Fibroblast of skin of right quadriceps (primary cell): ENCODE data around the gene SIPA1L3.

Experiments
- DNase-seq: peaks from one replicate; pipeline ENCODE4 v3.0.0-alpha.2; 2013

Gene SIPA1L3

DNA sequence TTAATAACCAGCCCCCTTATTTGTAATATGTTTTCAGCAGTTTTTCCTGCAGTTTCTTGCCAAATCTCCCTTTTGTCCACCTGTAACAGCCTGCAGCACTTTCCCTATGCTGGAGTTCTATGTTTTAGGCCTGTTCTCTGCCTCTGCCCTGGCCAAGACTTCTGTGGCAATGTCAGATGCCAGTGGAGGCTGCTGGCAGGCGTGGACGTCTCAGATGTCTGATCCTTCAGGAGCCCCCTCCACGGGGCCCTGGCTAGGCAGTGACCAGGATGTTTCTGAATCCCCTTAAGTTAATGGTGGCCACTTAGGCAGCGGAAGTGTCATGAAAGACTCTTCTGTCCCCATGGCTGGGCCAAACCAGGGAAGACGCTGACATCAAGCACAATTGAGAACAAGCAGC is 40.8 kb downstream of the SIPA1L3 start:
- no peak for DNase-seq

GRCh38 chr19:37948362-37948761 is 41.4 kb downstream of the SIPA1L3 start:
- no peak for DNase-seq

GRCh38 chr19:37950471-37951175 is 43.6 kb downstream of the SIPA1L3 start:
- DNase-seq: no peak

DNA sequence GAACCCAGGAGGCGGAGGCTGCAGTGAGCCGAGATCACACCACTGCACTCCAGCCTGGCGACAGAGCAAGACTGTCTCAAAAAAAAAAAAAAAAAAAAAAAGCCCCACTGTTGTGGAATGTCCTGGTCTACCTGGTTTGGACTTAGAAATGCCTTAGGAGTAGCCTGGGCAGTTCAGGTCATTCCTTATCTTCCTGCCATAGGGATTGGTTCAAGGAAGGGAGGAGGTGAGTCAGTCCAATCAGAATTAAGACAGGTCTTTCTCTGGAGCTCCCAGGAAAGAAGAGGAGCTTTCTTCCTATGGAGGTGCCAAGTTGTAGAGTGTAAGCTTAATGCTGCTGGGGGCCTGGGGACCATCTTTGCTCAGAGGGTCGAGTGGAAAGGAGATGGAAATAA is 44.8 kb downstream of the SIPA1L3 start:
- DNase-seq: no peak

DNA sequence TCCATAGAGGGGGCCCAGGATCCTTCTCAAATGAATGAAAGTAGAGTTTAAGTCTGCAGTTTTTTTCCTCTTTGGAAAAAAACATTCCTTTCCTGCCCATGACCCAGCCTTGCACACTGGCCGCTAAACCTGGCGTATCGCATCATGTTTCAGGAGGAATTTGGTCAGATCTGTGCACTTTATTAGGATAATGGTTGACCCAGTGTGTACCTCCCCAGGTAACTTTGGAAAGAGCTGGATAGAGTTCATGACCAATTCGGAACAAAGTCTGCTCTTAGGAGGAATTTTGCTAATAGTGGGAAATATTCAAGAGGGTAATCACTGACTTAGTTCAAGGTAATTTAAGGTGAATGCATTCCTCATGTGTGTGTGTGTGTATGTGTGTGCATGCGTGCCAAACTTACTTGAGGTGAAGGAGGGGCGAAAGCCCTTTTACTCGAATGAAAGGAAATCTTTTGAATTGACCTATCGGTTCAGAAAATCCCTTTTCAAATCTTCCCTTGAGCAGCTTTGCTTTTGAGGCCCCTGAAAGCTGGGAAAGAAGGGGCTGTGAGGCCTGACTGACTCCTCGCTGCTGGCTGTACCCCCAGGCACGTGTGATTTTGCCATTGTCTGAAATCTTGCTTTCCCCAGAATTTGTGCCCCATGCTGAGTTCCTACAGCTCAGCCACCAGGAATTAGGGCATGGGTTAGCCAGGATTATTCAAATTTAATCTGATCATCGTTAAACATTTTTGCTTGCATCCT is 46.3 kb downstream of the SIPA1L3 start:
- DNase-seq: peak; percentile 46

GRCh38 chr19:37953918-37954303 is 46.9 kb downstream of the SIPA1L3 start:
- no peak for DNase-seq

GRCh38 chr19:37954421-37954874 is 47.4 kb downstream of the SIPA1L3 start:
- DNase-seq: no peak

GRCh38 chr19:37955986-37956385 is 49.0 kb downstream of the SIPA1L3 start:
- DNase-seq: no peak

DNA sequence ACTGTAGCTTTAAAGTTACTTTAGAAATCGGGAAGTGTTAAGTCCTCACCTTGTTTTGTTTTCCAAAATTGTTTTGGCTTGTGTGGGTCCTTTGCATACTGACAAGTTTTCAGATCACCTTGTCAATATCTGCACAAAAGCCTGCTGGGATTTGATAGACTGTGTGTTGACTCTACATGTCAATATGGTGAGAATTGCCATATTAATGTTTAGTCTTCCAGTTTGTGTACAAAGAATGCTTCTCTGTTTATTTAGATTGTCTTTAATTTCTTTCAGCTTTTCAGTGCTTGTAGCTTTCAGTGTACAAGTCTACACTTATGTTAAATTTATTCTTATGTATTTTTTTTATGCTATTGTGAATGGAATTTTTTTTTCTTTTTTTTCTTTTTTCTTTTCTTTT is 50.2 kb downstream of the SIPA1L3 start:
- DNase-seq: no peak

DNA sequence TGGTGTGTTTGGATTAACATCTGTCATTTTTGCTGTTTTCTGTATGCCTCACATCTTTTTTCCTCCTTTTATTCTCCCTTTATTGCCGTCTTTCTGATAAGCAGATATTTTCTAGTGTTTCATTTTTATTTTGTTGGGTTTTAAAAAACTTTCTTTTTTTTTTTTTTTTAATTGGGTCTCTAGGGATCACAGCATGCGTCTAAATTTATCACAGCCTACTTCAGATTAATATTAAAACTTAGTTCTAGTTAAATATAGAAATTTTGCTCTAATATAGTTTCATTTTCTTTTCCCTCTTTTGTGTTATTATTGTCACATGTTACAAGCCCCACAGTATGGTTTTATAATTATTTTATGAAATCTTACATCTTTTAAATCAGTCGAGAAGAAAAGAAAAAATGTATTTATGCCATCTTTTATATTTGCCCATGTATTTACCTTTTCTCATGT is 52.7 kb downstream of the SIPA1L3 start:
- no peak for DNase-seq

GRCh38 chr19:37961198-37961597 is 54.2 kb downstream of the SIPA1L3 start:
- no peak for DNase-seq

DNA sequence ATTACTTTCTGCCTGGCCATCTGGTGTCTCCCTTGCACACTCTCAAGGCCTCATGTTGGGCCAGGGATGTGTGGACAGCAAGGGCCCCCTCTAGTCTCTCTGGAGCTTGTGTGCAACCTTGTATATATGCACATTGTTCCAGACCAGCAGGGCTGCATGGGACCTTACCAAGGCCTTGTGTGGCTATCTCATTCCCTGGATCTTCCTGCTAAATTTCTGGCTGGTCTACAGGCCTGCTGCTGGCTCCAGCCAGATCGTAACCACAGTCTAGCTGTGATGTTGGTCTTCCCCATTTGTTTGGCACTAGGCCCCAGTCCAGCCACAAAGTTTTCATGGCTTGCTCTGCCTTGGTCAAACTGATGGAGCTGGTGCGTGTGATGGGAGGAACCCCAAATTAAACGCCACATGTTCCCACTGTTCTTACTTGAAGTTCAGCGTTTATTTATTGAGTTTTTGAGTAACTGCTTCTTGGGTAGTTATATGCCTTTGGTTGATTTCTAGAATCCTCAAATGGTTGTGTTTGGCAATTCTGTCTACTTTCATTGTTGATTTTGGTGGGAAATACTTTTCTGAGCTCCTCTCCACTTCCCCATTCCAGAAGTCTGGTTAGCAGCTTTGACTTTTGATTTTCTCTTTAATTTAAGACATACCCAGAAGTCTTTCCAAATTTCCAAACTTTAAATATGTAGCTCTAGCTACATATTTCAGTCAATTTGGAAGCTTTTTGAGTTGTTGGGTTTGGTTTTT is 56.4 kb downstream of the SIPA1L3 start:
- peak; percentile 24 for DNase-seq

- no peak for DNase-seq
Observed at GRCh38 chr19:37964109-37964508, 57.1 kb downstream of the SIPA1L3 start.

- DNase-seq: no peak
Observed at GRCh38 chr19:37966211-37966661, 59.2 kb downstream of the SIPA1L3 start.

DNA sequence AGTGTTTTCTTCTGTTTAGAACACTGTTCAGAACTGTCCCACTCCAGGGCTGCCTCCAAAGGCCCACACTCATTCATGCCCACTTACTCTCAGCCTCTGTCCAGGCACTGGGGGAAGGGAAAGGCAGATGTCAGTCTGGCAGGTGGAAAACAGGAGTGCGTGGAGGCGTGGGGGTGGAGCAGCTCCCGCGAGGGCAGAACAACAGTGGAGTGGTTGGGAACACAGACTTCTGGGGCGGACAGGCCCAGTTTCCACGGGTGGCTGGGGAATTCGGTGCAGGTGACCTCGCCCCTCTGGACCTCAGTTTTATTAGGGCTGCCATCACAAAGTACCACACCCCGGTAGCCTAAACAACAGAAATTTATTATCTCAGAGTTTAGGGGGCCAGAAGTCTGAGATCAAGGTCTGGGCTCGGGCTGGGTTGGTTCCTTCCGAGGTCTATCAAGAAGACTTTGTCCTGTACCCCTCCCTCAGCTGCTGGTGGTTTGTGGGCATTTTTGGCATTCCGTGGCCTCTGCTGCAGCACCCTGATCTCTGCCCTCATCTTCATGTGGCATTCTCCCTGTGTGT is 59.7 kb downstream of the SIPA1L3 start:
- peak; percentile 40 for DNase-seq

GRCh38 chr19:37969695-37970094 is 62.7 kb downstream of the SIPA1L3 start:
- no peak for DNase-seq

DNA sequence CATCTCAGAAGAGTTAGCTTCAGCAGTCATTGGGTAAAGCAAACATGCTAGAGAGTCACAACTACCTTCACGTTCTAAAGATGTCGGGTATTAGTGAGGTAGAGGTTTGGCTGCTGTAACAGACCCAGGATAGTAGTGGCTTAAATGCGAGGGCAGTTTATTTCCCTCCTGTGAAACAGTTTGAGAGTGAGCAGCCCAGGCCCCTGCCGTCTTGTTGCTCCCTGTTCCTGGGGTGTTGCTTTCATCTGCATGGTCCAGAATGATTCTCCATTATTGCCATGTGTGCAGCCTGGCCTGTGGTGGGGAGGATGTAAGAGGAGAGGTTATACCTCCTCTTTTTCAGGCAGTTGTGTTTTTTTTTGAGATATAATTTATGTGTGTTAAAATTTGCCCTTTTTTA is 63.7 kb downstream of the SIPA1L3 start:
- DNase-seq: no peak

DNA sequence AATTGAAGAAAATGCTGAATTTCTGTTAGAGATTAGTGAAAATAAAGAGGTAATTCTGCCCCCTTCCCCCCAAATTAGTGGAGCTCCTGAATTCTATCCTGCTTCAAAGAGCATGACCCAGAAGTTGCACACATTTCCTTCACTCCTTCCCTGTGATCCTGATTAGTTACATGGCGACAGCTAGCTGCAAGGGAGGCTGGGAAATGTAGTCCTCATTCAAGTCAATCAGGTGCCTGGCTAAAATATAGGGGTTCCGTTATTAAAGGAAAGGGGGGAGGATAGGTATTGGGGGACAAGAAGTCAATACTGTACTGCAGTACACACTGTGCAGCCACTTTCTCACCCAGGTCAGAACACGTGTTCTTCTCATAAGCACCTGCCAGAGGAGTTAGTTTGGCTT is 65.8 kb downstream of the SIPA1L3 start:
- no peak for DNase-seq

DNA sequence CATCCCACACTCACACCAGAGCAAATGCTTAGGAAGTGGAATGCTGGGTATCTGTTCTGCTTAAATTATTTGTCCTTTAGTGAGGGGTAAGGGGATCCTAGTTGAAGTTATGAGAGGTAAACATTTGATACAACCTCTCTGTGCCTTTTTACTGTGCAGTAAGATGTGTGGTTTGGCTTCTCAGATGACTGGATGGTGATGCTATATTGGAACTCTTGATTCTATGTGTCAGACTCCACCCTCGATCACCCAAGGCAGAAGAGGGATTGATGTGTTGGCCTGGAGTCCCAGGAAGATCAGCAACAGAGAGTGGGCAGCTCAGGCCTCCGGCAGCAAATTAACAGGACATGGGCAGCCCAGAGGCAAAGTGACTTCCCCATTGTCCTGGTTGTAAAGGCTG is 66.7 kb downstream of the SIPA1L3 start:
- DNase-seq: no peak

DNA sequence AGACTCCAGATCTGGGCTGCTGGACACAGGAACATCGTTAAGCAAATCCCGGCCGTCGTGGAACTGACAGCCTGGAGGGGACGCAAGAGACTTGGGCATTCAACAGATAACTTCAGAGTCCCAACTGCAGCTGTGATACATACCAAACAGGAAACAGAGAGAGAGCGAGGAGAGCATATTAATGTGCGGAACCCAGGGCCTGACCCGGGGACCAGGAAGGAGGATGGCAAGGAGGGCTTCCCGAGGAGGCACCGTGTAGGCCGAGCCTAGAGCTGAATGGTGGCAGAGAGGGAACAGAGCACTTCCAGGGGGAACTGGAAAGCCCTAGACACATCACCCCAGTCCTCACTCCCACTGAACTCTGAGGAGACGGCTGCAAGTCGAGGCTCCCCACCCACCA is 68.1 kb downstream of the SIPA1L3 start:
- DNase-seq: no peak

GRCh38 chr19:37975596-37976515 is 68.8 kb downstream of the SIPA1L3 start:
- DNase-seq: no peak

GRCh38 chr19:37977391-37977790 is 70.4 kb downstream of the SIPA1L3 start:
- no peak for DNase-seq
